K562 (cell line): Measurements from ENCODE around the gene WDR18. TPM values are rescaled to one million over a fixed set of nuclear protein-coding genes. Genes with fewer than 3 reads are reported as not detected.

ENCODE experiments used
- BHLHE40 ChIP-seq: IDR thresholded peaks from 2 replicates; pipeline ENCODE4 v1.6.1; 2011; ENCODE audit warnings: low read length, improper control_type of control experiment
- CHAMP1 ChIP-seq: fragments of 450-650 bp; IDR thresholded peaks from 2 replicates; pipeline ENCODE4 v1.6.1; 2016; ENCODE audit warnings: mild to moderate bottlenecking
- GATAD2A ChIP-seq: fragments of 450-650 bp; IDR thresholded peaks from 2 replicates; pipeline ENCODE4 v1.6.1; 2017
- HDGF ChIP-seq: fragments of 450-650 bp; IDR thresholded peaks from 2 replicates; pipeline ENCODE4 v1.6.1; 2016
- HOMEZ ChIP-seq: fragments of 250-450 bp; sonication (Bioruptor Pico); IDR thresholded peaks from 2 replicates; pipeline ENCODE4 v1.4.0; 2020; ENCODE audit warnings: mild to moderate bottlenecking, moderate library complexity
- ILF3 ChIP-seq: fragments of 450-650 bp; IDR thresholded peaks from 2 replicates; pipeline ENCODE4 v1.6.1; 2018; ENCODE audit warnings: antibody characterized with exemption, mild to moderate bottlenecking, moderate library complexity, borderline replicate concordance
- MCM5 ChIP-seq: fragments of 450-650 bp; IDR thresholded peaks from 2 replicates; pipeline ENCODE4 v1.6.1; 2016; ENCODE audit warnings: low read depth
- NFE2 ChIP-seq: IDR thresholded peaks from 2 replicates; pipeline ENCODE4 v1.6.1; 2014; ENCODE audit warnings: antibody characterized with exemption, low read depth
- SLC30A9 ChIP-seq: fragments of 250-450 bp; sonication (Bioruptor Pico); IDR thresholded peaks from 2 replicates; pipeline ENCODE4 v1.8.0; 2022; ENCODE audit warnings: mild to moderate bottlenecking, moderate library complexity
- TARDBP ChIP-seq: fragments of 450-650 bp; IDR thresholded peaks from 2 replicates; pipeline ENCODE4 v1.6.1; 2016
- ZBTB40 ChIP-seq, 2 experiments: fragments of 450-650 bp in 1 of 2; sonication (generic) in 1 of 2; formaldehyde crosslinking in 1 of 2; IDR thresholded peaks; 2 replicates each; pipeline versions ENCODE4 v1.7.1 to v1.9.0; 2016 to 2022; ENCODE audit warnings: inconsistent platforms in 1 of 2, mild to moderate bottlenecking in 1 of 2, missing genetic modification reagents in 1 of 2
- ZNF217 ChIP-seq: sonication (generic); formaldehyde crosslinking; IDR thresholded peaks from 2 replicates; pipeline ENCODE4 v1.8.0; 2022; ENCODE audit warnings: mild to moderate bottlenecking, missing genetic modification reagents
- ZNF23 ChIP-seq: fragments of 250-450 bp; sonication (Bioruptor Pico); IDR thresholded peaks from 2 replicates; pipeline ENCODE4 v1.4.0; 2020; ENCODE audit warnings: mild to moderate bottlenecking
- ZNF3 ChIP-seq: fragments of 250-450 bp; sonication (Bioruptor Pico); IDR thresholded peaks from 2 replicates; pipeline ENCODE4 v1.5.0; 2021; ENCODE audit warnings: mild to moderate bottlenecking, moderate library complexity
- ZNF511 ChIP-seq: sonication (generic); formaldehyde crosslinking; IDR thresholded peaks from 2 replicates; pipeline ENCODE4 v1.8.0; 2022; ENCODE audit warnings: mild to moderate bottlenecking, missing genetic modification reagents
- polyA plus RNA-seq, 8 experiments: library from polyadenylated mRNA; depleted of rRNA in 4 of 8; stranded (reverse) in 5 of 8; unstranded in 3 of 8; fragments of >200 nt; fragmentation: Nextera tagmentation in 2 of 8; fragmentation: Illumina TruSeq in 1 of 8; extraction: Ambion mirVana in 2 of 8; extraction: Trizol in 1 of 8; gene quantifications; 2 replicates each; pipeline versions ENCODE4 v1.2.1 to v1.2.3, GENCODE V29; 2011 to 2014; ENCODE audit warnings: inconsistent platforms in 1 of 8, missing spikeins in 1 of 8
- total RNA-seq, 7 experiments: library from RNA; depleted of rRNA in 6 of 7; stranded (reverse); fragments of >200 nt in 6 of 7; fragmentation: Illumina TruSeq in 2 of 7; extraction: Trizol in 2 of 7; gene quantifications; 2 replicates each; pipeline versions ENCODE4 v1.2.1 to v1.2.3, GENCODE V29; 2011 to 2021; ENCODE audit warnings: low replicate concordance in 1 of 7

Gene WDR18
- total and polyA plus RNA-seq, 9 of the 15 experiments (the other 6 are each of a cell fraction or from before 2014, with no cell fraction given), result 0.65 to 181 (median 30.1) TPM

- TF ChIP-seq GATAD2A (no peak), ZNF217 (CRISPR knock-in tag) (no peak), TARDBP (no peak), ILF3 (no peak), BHLHE40 (no peak), HDGF (no peak), MCM5 (no peak), HOMEZ (no peak), CHAMP1 (no peak), ZNF511 (CRISPR knock-in tag) (no peak), ZNF23 (no peak), NFE2 (no peak), SLC30A9 (CRISPR knock-in tag) (no peak), ZBTB40 (IDR thresholded peaks at IDR 0.05) (no peak), ZBTB40 (CRISPR knock-in tag; IDR thresholded peaks at IDR 0.05) (no peak), ZNF3 (CRISPR knock-in tag) (no peak)
These were observed 33.2 kb downstream of the WDR18 start (continued) for GRCh38 chr19:1017115-1017905.
